SK-N-MC (cell line): ENCODE data around the gene TMEM175.

Experiments used
- EZH2 ChIP-seq: fragments of 200-600 bp; sonication (generic); IDR thresholded peaks from one replicate; pipeline ENCODE4 v1.6.1; 2017; ENCODE audit warnings: antibody characterized with exemption
- FOXP2 ChIP-seq: optimal IDR thresholded peaks from 2 replicates; pipeline ENCODE3; 2011; ENCODE audit warnings: mild to moderate bottlenecking, moderate library complexity; ENCODE audit not compliant: insufficient read depth; ENCODE audit errors: extremely low read length, control extremely low read depth
- POLR2AphosphoS5 ChIP-seq: IDR thresholded peaks from 2 replicates; pipeline ENCODE4 v1.6.1; 2012; ENCODE audit warnings: mild to moderate bottlenecking, low read depth, low read length, borderline replicate concordance

DNA sequence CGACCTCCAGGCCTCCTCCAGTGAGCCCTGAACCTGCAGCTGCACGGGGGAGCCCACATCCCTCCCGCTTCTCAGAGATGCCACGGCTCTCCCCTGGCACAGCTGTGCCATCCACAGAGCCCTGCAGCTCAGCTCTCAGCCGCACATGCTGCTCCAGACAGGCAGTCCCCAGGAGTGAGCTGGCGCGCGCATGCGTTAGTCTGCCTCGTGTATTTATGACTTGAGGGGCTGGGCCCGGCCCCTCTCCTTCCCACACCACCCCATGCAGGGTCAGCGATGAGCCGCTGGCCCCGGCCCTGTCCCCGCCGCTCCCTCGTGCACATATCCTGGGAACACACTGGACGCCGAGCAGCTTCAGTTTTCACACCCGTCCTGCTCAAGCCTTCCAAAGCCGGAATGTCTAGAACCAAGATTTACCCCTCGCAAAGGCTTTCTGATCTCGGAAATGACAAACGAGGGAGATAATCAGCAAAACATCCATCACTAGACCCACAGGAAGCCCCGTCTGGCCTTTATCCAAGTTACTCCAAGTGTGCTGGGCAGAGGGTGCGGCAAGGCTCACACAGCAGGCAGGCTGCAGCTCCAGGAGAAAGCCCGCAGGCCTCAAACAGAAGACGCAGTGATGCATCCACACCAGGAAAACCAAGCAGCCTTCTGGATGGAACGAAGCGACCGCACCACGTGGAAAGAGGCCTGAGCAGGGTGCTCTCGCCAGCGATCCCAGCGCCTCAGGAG lies 24.4 kb upstream of the TMEM175 start:
- TF ChIP-seq EZH2 (no peak), FOXP2 (no peak), POLR2AphosphoS5 (no peak)
